IMR-90 (cell line): ENCODE measurements around the gene MANSC4. TPM values are rescaled to one million over a fixed set of nuclear protein-coding genes. Genes with fewer than 3 reads are reported as not detected.

Experiments used
- ATAC-seq: fragments of 200-7000 bp; cut with Tn5 transposase; 2 replicates; pipeline ENCODE4 v1.9.1; 2020; ENCODE audit warnings: low read depth, mild to moderate bottlenecking, moderate library complexity
- BruUV-seq: library from RNA; stranded (reverse); fragments of 400-500 nt; replicated peaks from 2 replicates; lab custom pipeline; 2021; lab: Mats Ljungman, UMichigan
- CTCF ChIA-PET: fragments of 300-600 bp; formaldehyde crosslinking; extraction: SDS; loops from one replicate; lab custom pipeline; 2021; ENCODE audit warnings: antibody characterized with exemption; lab: Yijun Ruan, JAX
- POLR2A ChIA-PET: fragments of 300-600 bp; sonication (Branson Sonifier 250); formaldehyde crosslinking; loops from one replicate; lab custom pipeline; 2022; ENCODE audit warnings: antibody characterized with exemption; ENCODE audit not compliant: unreplicated experiment; lab: Charles Lee
- DNase-seq: peaks from one replicate; pipeline ENCODE4 v3.0.0; 2013
- H2AFZ ChIP-seq: replicated peaks from 2 replicates; pipeline ENCODE3; 2013; ENCODE audit warnings: low read length, mild to moderate bottlenecking; ENCODE audit not compliant: poor library complexity
- H2AK5ac ChIP-seq: 2 replicates; pipeline ENCODE4 v1.6.1; 2013; ENCODE audit warnings: low read depth, low read length, inconsistent platforms
- H2AK9ac ChIP-seq: replicated peaks from 2 replicates; pipeline ENCODE3; 2013; ENCODE audit warnings: mild to moderate bottlenecking, low read depth, low read length, moderate library complexity; ENCODE audit not compliant: poor library complexity
- H2BK120ac ChIP-seq: 2 replicates; pipeline ENCODE4 v1.6.1; 2013; ENCODE audit warnings: low read depth, low read length, inconsistent platforms
- H2BK15ac ChIP-seq: 3 replicates; pipeline ENCODE4 v1.6.1; 2013; ENCODE audit warnings: low read depth, low read length, inconsistent platforms
- H2BK20ac ChIP-seq: 2 replicates; pipeline ENCODE4 v1.6.1; 2013; ENCODE audit warnings: low read depth, mild to moderate bottlenecking, inconsistent platforms, low read length, moderate library complexity
- H2BK5ac ChIP-seq: 2 replicates; pipeline ENCODE4 v1.6.1; 2013; ENCODE audit warnings: mild to moderate bottlenecking, low read depth, low read length, inconsistent platforms; ENCODE audit not compliant: poor library complexity, severe bottlenecking
- H3K14ac ChIP-seq: replicated peaks from 2 replicates; pipeline ENCODE4 v1.6.1; 2013; ENCODE audit warnings: low read depth, low read length, inconsistent platforms
- H3K18ac ChIP-seq: 2 replicates; pipeline ENCODE4 v1.6.1; 2013; ENCODE audit warnings: low read depth, low read length, control low read depth
- H3K23ac ChIP-seq: 2 replicates; pipeline ENCODE4 v1.6.1; 2013; ENCODE audit warnings: low read depth, low read length, inconsistent platforms
- H3K27ac ChIP-seq: 2 replicates; pipeline ENCODE4 v1.5.1; 2013; ENCODE audit warnings: mild to moderate bottlenecking, control low read depth, low read length; ENCODE audit not compliant: insufficient read depth
- H3K27me3 ChIP-seq: 2 replicates; pipeline ENCODE4 v1.6.1; 2013; ENCODE audit warnings: low read length; ENCODE audit not compliant: control insufficient read depth, insufficient read depth
- H3K36me3 ChIP-seq: 2 replicates; pipeline ENCODE4 v1.6.1; 2013; ENCODE audit warnings: low read length, mixed read lengths; ENCODE audit not compliant: control insufficient read depth, insufficient read depth
- H3K4ac ChIP-seq: 2 replicates; pipeline ENCODE4 v1.6.1; 2013; ENCODE audit warnings: low read depth, low read length, inconsistent platforms
- H3K4me1 ChIP-seq: 2 replicates; pipeline ENCODE4 v1.6.1; 2013; ENCODE audit warnings: low read length, mixed read lengths; ENCODE audit not compliant: control insufficient read depth, insufficient read depth
- H3K4me2 ChIP-seq: 2 replicates; pipeline ENCODE4 v1.6.1; 2013; ENCODE audit warnings: low read depth, mild to moderate bottlenecking, control low read depth, low read length, moderate library complexity
- H3K4me3 ChIP-seq: 2 replicates; pipeline ENCODE4 v1.5.1; 2013; ENCODE audit warnings: low read depth, mild to moderate bottlenecking, control low read depth, low read length, moderate library complexity; ENCODE audit not compliant: insufficient read depth
- H3K56ac ChIP-seq: 2 replicates; pipeline ENCODE4 v1.6.1; 2013; ENCODE audit warnings: low read length, inconsistent platforms; ENCODE audit not compliant: insufficient read depth; ENCODE audit errors: extremely low read depth
- H3K79me1 ChIP-seq, 2 experiments: 2 replicates each; pipeline ENCODE4 v1.6.1; 2013; ENCODE audit warnings: low read length in 2 of 2, inconsistent platforms in 1 of 2, low read depth in 1 of 2
- H3K9ac ChIP-seq: 2 replicates; pipeline ENCODE4 v1.6.1; 2013; ENCODE audit warnings: low read depth, low read length, control low read depth
- H3K9me1 ChIP-seq: 2 replicates; pipeline ENCODE4 v1.6.1; 2013; ENCODE audit warnings: low read length, inconsistent platforms; ENCODE audit not compliant: insufficient read depth
- H3K9me3 ChIP-seq: 2 replicates; pipeline ENCODE4 v1.6.1; 2013; ENCODE audit warnings: low read length; ENCODE audit not compliant: control insufficient read depth, insufficient read depth
- H4K20me1 ChIP-seq: 2 replicates; pipeline ENCODE4 v1.6.1; 2013; ENCODE audit warnings: low read length, inconsistent platforms; ENCODE audit not compliant: insufficient read depth
- H4K5ac ChIP-seq: 2 replicates; pipeline ENCODE4 v1.6.1; 2013; ENCODE audit warnings: mild to moderate bottlenecking, low read depth, low read length, control low read depth
- H4K8ac ChIP-seq, 2 experiments: 2 replicates each; pipeline ENCODE4 v1.6.1; 2013; ENCODE audit warnings: low read depth in 2 of 2, low read length in 2 of 2, control low read depth in 1 of 2, inconsistent platforms in 1 of 2
- H4K91ac ChIP-seq: 2 replicates; pipeline ENCODE4 v1.6.1; 2013; ENCODE audit warnings: low read depth, low read length, inconsistent platforms; ENCODE audit not compliant: insufficient read depth
- CEBPB ChIP-seq: IDR thresholded peaks from 2 replicates; pipeline ENCODE4 v1.6.1; 2012; ENCODE audit warnings: low read depth, low read length, improper control_type of control experiment
- CHD1 ChIP-seq: IDR thresholded peaks from 2 replicates; pipeline ENCODE4 v1.6.1; 2012; ENCODE audit warnings: low read depth, low read length, improper control_type of control experiment
- FOS ChIP-seq: fragments of 150-350 bp; IDR thresholded peaks from 2 replicates; pipeline ENCODE4 v1.6.1; 2016; ENCODE audit warnings: low read depth, low read length
- MAFK ChIP-seq: IDR thresholded peaks from 2 replicates; pipeline ENCODE4 v1.6.1; 2012; ENCODE audit warnings: low read depth, low read length, improper control_type of control experiment
- MAZ ChIP-seq: IDR thresholded peaks from 2 replicates; pipeline ENCODE4 v1.6.1; 2012; ENCODE audit warnings: low read depth, mild to moderate bottlenecking, low read length, improper control_type of control experiment, moderate library complexity, borderline replicate concordance
- NFE2L2 ChIP-seq: fragments of 150-350 bp; IDR thresholded peaks from 2 replicates; pipeline ENCODE4 v1.6.1; 2016; ENCODE audit warnings: low read depth, mild to moderate bottlenecking, low read length
- POLR2A ChIP-seq: IDR thresholded peaks from 2 replicates; pipeline ENCODE4 v1.6.1; 2012; ENCODE audit warnings: mild to moderate bottlenecking, low read depth, low read length
- RCOR1 ChIP-seq: IDR thresholded peaks from 2 replicates; pipeline ENCODE4 v1.6.1; 2012; ENCODE audit warnings: mild to moderate bottlenecking, low read length, improper control_type of control experiment; ENCODE audit not compliant: insufficient replicate concordance
- SMC3 ChIP-seq: fragments of 150-350 bp; IDR thresholded peaks from 2 replicates; pipeline ENCODE4 v1.6.1; 2016; ENCODE audit warnings: low read depth, mild to moderate bottlenecking, antibody characterized with exemption, low read length, moderate library complexity
- USF2 ChIP-seq: fragments of 150-350 bp; IDR thresholded peaks from 2 replicates; pipeline ENCODE4 v1.6.1; 2017; ENCODE audit warnings: mild to moderate bottlenecking, antibody characterized with exemption, low read length, low read depth
- WGBS, 2 experiments: methylation state at CpG; one replicate each; pipeline versions ENCODE4 v1.1.5 to v1.1.7; 2013; ENCODE audit warnings: missing lambda C conversion rate in 2 of 2; ENCODE audit not compliant: insufficient read length in 1 of 2; ENCODE audit errors: extremely low coverage in 2 of 2; 5-methylcytosine and 5-hydroxymethylcytosine counted together
- dilution Hi-C: fragments of 300-500 bp; cut with HindIII; formaldehyde crosslinking; loops from one replicate; pipeline ENCODE4 v1.14.3; 2018; ENCODE audit warnings: low sequenced_read_pairs; ENCODE audit not compliant: unreplicated experiment
- in situ Hi-C: fragments of 300-500 bp; cut with MboI; formaldehyde crosslinking; loops from 3 replicates; pipeline ENCODE4 v1.14.3; 2019; ENCODE audit warnings: low sequenced_read_pairs, inconsistent platforms, mixed read lengths
- intact Hi-C: fragments of 100-400 bp; cut with micrococcal nuclease; formaldehyde crosslinking; loops from 2 replicates; pipeline ENCODE4 v1.10.0; 2022
- polyA plus RNA-seq, 3 experiments: library from polyadenylated mRNA; depleted of rRNA; stranded (reverse); fragments of >200 nt; gene quantifications; 2 replicates each; pipeline ENCODE4 v1.2.3, GENCODE V29; 2012; ENCODE audit warnings: low replicate concordance in 1 of 3
- total RNA-seq: library from RNA; depleted of rRNA; stranded (reverse); fragments of >200 nt; gene quantifications from 2 replicates; pipeline ENCODE4 v1.2.3, GENCODE V29; 2012
- TF ChIP-seq, protein P1 (sequence below): fragments of 150-350 bp; IDR thresholded peaks from 2 replicates; pipeline ENCODE4 v1.6.1; 2016; ENCODE audit warnings: low read depth, mild to moderate bottlenecking, low read length, moderate library complexity, borderline replicate concordance

The MANSC4 gene
- total and polyA plus RNA-seq, 2 of the 4 experiments (the other 2 are of a cell fraction) = not detected

DNA sequence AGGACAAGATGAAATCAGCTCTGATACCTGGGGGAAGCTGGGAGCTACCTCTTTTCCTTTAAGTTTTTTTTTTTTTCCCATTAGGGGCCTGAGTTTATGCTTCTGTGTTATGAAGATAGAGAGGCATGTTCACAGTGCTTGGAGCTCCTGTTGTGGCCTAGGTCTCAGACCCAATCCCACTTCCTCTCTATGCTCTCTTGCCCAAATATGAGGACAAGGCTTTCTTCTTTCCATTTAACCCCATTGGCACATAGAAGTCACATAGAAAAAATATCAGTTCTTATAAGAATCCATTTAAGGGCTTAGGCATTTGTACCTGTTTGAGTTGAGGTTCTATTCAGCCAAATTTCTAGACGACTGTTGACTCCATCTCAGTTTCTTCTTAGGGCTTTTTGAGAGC lies 56.8 kb downstream of the MANSC4 start:
- intact Hi-C loops (no loop called here), dilution Hi-C loops (no loop called here), in situ Hi-C loops (no loop called here)
- no peak overlapping the region for H2BK20ac ChIP-seq
- H3K79me1 ChIP-seq = peaks cover 12 to 17% of the 10 kb centered on the region in 2 experiments
- no peak overlapping the region for H3K4ac ChIP-seq
- no peak overlapping the region for H2BK5ac ChIP-seq
- no peak overlapping the region for H4K91ac ChIP-seq
- H3K56ac ChIP-seq = no peak overlapping the region
- H3K9ac ChIP-seq = no peak overlapping the region
- no peaks in the 10 kb centered on the region for H3K9me3 ChIP-seq
- H3K18ac ChIP-seq = no peak overlapping the region
- H2BK120ac ChIP-seq = no peak overlapping the region
- peaks cover 23% of the 10 kb centered on the region for H3K36me3 ChIP-seq
- no peak overlapping the region for H3K27ac ChIP-seq
- H3K9me1 ChIP-seq = no peaks in the 10 kb centered on the region
- no peaks in the 10 kb centered on the region for H4K20me1 ChIP-seq
- H3K4me2 ChIP-seq = no peak overlapping the region
- WGBS, 2 experiments = no CpG with 5 or more reads among the region's 1 CpG
- no peaks in the 10 kb centered on the region for H3K4me1 ChIP-seq
- H2AK5ac ChIP-seq = no peak overlapping the region
- BruUV-seq = no TSS peak
- CTCF ChIA-PET = no interaction called here
- H3K23ac ChIP-seq = no peak overlapping the region
- H2AK9ac ChIP-seq = no peak overlapping the region
- ATAC-seq = no peak
- no peak overlapping the region for H4K8ac ChIP-seq
- no peak overlapping the region for H2AFZ ChIP-seq
- H4K5ac ChIP-seq = no peak overlapping the region
- H3K27me3 ChIP-seq = no peaks in the 10 kb centered on the region
- TF ChIP-seq, protein P1, sequence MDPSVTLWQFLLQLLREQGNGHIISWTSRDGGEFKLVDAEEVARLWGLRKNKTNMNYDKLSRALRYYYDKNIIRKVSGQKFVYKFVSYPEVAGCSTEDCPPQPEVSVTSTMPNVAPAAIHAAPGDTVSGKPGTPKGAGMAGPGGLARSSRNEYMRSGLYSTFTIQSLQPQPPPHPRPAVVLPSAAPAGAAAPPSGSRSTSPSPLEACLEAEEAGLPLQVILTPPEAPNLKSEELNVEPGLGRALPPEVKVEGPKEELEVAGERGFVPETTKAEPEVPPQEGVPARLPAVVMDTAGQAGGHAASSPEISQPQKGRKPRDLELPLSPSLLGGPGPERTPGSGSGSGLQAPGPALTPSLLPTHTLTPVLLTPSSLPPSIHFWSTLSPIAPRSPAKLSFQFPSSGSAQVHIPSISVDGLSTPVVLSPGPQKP = no peak
- TF ChIP-seq USF2 (no peak), MAFK (no peak), SMC3 (no peak), NFE2L2 (no peak), RCOR1 (no peak), MAZ (no peak), POLR2A (no peak), CEBPB (no peak), FOS (no peak), CHD1 (no peak)
- DNase-seq = no peak
- H3K4me3 ChIP-seq = no peak overlapping the region
- H3K14ac ChIP-seq = no peak overlapping the region
- POLR2A ChIA-PET = no interaction called here
- H2BK15ac ChIP-seq = no peak overlapping the region
